Hepatocyte (in vitro differentiated cells): ENCODE results near the gene DSTYK. TPM values are rescaled to one million over a fixed set of nuclear protein-coding genes. Genes with fewer than 3 reads are reported as not detected.

Experiments used
- DNase-seq: peaks from one replicate; pipeline ENCODE4 v3.0.0-alpha.2; 2016; ENCODE audit warnings: low spot score
- H2AFZ ChIP-seq: fragments of 200-600 bp; sonication (generic); 2 replicates; pipeline ENCODE4 v1.6.0; 2016; ENCODE audit warnings: antibody characterized with exemption, mild to moderate bottlenecking
- H3K27ac ChIP-seq: fragments of 200-600 bp; sonication (generic); 2 replicates; pipeline ENCODE4 v1.5.1; 2016; ENCODE audit warnings: mild to moderate bottlenecking
- H3K27me3 ChIP-seq: fragments of 200-600 bp; sonication (generic); 2 replicates; pipeline ENCODE4 v1.6.1; 2016
- H3K36me3 ChIP-seq: fragments of 200-600 bp; sonication (generic); replicated peaks from 2 replicates; pipeline ENCODE4 v1.5.1; 2016; ENCODE audit warnings: low read depth; ENCODE audit not compliant: insufficient read depth
- H3K4me1 ChIP-seq: fragments of 200-600 bp; sonication (generic); 2 replicates; pipeline ENCODE4 v1.5.1; 2016; ENCODE audit warnings: mild to moderate bottlenecking, moderate library complexity; ENCODE audit not compliant: insufficient read depth
- H3K4me2 ChIP-seq: fragments of 200-600 bp; sonication (generic); 2 replicates; pipeline ENCODE4 v1.6.0; 2016
- H3K4me3 ChIP-seq: fragments of 200-600 bp; sonication (generic); 2 replicates; pipeline ENCODE4 v1.5.1; 2016; ENCODE audit warnings: mild to moderate bottlenecking
- H3K79me2 ChIP-seq: fragments of 200-600 bp; sonication (generic); 2 replicates; pipeline ENCODE4 v1.6.0; 2017; ENCODE audit warnings: mild to moderate bottlenecking
- H3K9me2 ChIP-seq: fragments of 200-600 bp; sonication (generic); replicated peaks from 2 replicates; pipeline ENCODE4 v1.6.0; 2017; ENCODE audit warnings: mild to moderate bottlenecking; ENCODE audit not compliant: insufficient read depth
- H3K9me3 ChIP-seq: fragments of 200-600 bp; sonication (generic); 2 replicates; pipeline ENCODE4 v1.5.1; 2016; ENCODE audit warnings: low read depth, mild to moderate bottlenecking
- H4K20me1 ChIP-seq: fragments of 200-600 bp; sonication (generic); 2 replicates; pipeline ENCODE4 v1.6.0; 2016; ENCODE audit warnings: mild to moderate bottlenecking; ENCODE audit not compliant: insufficient read depth, poor library complexity, severe bottlenecking
- EZH2 ChIP-seq: fragments of 200-600 bp; sonication (generic); IDR thresholded peaks from 2 replicates; pipeline ENCODE4 v1.6.1; 2016; ENCODE audit warnings: antibody characterized with exemption, mild to moderate bottlenecking, borderline replicate concordance
- EZH2phosphoT487 ChIP-seq: fragments of 200-600 bp; sonication (generic); IDR thresholded peaks from one replicate; pipeline ENCODE4 v1.6.1; 2018; ENCODE audit warnings: antibody characterized with exemption, mild to moderate bottlenecking, low read depth, moderate library complexity; ENCODE audit not compliant: unreplicated experiment, severe bottlenecking
- WGBS: methylation state at CpG from one replicate; pipeline ENCODE4 v1.1.6; 2016; ENCODE audit warnings: low lambda C conversion rate; ENCODE audit errors: missing lambda C conversion rate; 5-methylcytosine and 5-hydroxymethylcytosine counted together
- polyA plus RNA-seq: library from polyadenylated mRNA; unstranded; fragments of >200 nt; fragmentation: Nextera tagmentation; extraction: Ambion mirVana; gene quantifications from 2 replicates; pipeline ENCODE4 v1.2.1, GENCODE V29; 2016
- total RNA-seq: library from RNA; depleted of rRNA; stranded (reverse); fragments of >200 nt; gene quantifications from 2 replicates; pipeline ENCODE4 v1.2.3, GENCODE V29; 2014
- TF ChIP-seq, protein P1 (sequence below): fragments of 200-600 bp; sonication (generic); IDR thresholded peaks from 2 replicates; pipeline ENCODE4 v1.5.1; 2016; ENCODE audit warnings: antibody characterized with exemption, mild to moderate bottlenecking; ENCODE audit not compliant: poor library complexity

The DSTYK gene
- total and polyA plus RNA-seq, 2 experiments from 2014 or later, result 7.7 to 11.0 TPM

GRCh38 chr1:205127646-205128045 lies 83.9 kb downstream of the DSTYK start:
- no peak for DNase-seq
- no peak for TF ChIP-seq EZH2phosphoT487
- TF ChIP-seq, protein P1, sequence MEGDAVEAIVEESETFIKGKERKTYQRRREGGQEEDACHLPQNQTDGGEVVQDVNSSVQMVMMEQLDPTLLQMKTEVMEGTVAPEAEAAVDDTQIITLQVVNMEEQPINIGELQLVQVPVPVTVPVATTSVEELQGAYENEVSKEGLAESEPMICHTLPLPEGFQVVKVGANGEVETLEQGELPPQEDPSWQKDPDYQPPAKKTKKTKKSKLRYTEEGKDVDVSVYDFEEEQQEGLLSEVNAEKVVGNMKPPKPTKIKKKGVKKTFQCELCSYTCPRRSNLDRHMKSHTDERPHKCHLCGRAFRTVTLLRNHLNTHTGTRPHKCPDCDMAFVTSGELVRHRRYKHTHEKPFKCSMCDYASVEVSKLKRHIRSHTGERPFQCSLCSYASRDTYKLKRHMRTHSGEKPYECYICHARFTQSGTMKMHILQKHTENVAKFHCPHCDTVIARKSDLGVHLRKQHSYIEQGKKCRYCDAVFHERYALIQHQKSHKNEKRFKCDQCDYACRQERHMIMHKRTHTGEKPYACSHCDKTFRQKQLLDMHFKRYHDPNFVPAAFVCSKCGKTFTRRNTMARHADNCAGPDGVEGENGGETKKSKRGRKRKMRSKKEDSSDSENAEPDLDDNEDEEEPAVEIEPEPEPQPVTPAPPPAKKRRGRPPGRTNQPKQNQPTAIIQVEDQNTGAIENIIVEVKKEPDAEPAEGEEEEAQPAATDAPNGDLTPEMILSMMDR, result no peak
- Histone ChIP-seq H3K9me2 (no peaks in the 10 kb centered on the region), H3K4me1 (peaks cover 4% of the 10 kb centered on the region), H3K79me2 (no peaks in the 10 kb centered on the region), H4K20me1 (no peaks in the 10 kb centered on the region), H3K27me3 (no peaks in the 10 kb centered on the region), H2AFZ (no peak overlapping the region), H3K4me2 (no peak overlapping the region), H3K27ac (no peak overlapping the region), H3K4me3 (no peak overlapping the region), H3K36me3 (no peaks in the 10 kb centered on the region), H3K9me3 (no peaks in the 10 kb centered on the region)
- WGBS, result 90% methylated on average over 3 of the region's 3 CpGs

DNA sequence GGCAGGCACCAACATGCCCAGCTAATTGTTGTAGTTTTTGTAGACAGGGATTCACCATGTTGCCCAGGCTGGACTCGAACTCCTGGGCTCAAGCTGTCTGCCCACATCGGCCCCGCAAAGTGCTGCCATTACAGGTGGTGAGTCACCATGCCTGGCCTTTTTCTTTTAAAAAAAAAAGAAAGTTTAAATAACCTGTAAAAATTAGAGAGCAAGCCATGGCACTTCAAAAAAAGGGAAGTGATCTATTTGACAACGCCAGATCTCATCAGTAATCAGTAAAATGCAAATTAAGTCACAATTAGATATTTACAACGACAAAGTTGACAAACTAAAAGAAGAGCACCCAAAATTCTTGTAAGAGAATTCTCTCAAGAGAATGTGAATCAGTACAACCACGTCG lies 86.8 kb downstream of the DSTYK start:
- no peaks in the 10 kb centered on the region for H3K9me3 ChIP-seq
- no peak overlapping the region for H3K27ac ChIP-seq
- no peak overlapping the region for H3K4me2 ChIP-seq
- no peak for DNase-seq
- H3K27me3 ChIP-seq, result no peaks in the 10 kb centered on the region
- H3K4me3 ChIP-seq, result no peak overlapping the region
- no peaks in the 10 kb centered on the region for H3K9me2 ChIP-seq
- H2AFZ ChIP-seq, result no peak overlapping the region
- WGBS, result 86% methylated on average over 7 of the region's 7 CpGs
- H3K36me3 ChIP-seq, result no peaks in the 10 kb centered on the region
- H3K4me1 ChIP-seq, result peaks cover 15% of the 10 kb centered on the region
- H3K79me2 ChIP-seq, result peaks cover 19% of the 10 kb centered on the region
- no peak for TF ChIP-seq EZH2
- H4K20me1 ChIP-seq, result no peaks in the 10 kb centered on the region

GRCh38 chr1:205122489-205122882 lies 89.0 kb downstream of the DSTYK start:
- peaks cover 15% of the 10 kb centered on the region for H3K4me1 ChIP-seq
- peak overlapping the region; percentile 80 for H2AFZ ChIP-seq
- peaks cover 39% of the 10 kb centered on the region for H3K79me2 ChIP-seq
- H4K20me1 ChIP-seq, result no peaks in the 10 kb centered on the region
- no peaks in the 10 kb centered on the region for H3K36me3 ChIP-seq
- no peak for DNase-seq
- 51% methylated on average over 9 of the region's 9 CpGs for WGBS
- peak overlapping the region; percentile 87 for H3K27ac ChIP-seq
- no peaks in the 10 kb centered on the region for H3K9me3 ChIP-seq
- TF ChIP-seq EZH2 (no peak), EZH2phosphoT487 (no peak)
- TF ChIP-seq, protein P1, result no peak
- peak overlapping the region; percentile 94 for H3K4me2 ChIP-seq
- no peaks in the 10 kb centered on the region for H3K27me3 ChIP-seq
- no peaks in the 10 kb centered on the region for H3K9me2 ChIP-seq
- peak overlapping the region; percentile 33 for H3K4me3 ChIP-seq

- peaks cover 15% of the 10 kb centered on the region for H3K4me1 ChIP-seq
- 1% methylated on average over 46 of the region's 46 CpGs for WGBS
Measured at GRCh38 chr1:205121660-205122488, 89.6 kb downstream of the DSTYK start, which contains the start of gene RBBP5. Gene RBBP5 (minus strand): TSS chr1:205121978. CDS start chr1:205121873, 105 bp downstream.

More at GRCh38 chr1:205121660-205122488, 89.6 kb downstream of the DSTYK start, which contains the start of gene RBBP5:
- Histone ChIP-seq H3K9me2 (no peaks in the 10 kb centered on the region), H4K20me1 (no peaks in the 10 kb centered on the region), H3K9me3 (no peaks in the 10 kb centered on the region), H3K27ac (peak within 1 kb of the TSS; percentile 87), H3K27me3 (no peaks in the 10 kb centered on the region), H3K36me3 (no peaks in the 10 kb centered on the region), H2AFZ (peak within 1 kb of the TSS; percentile 80), H3K79me2 (peaks cover 40% of the 10 kb centered on the region), H3K4me2 (peak within 1 kb of the TSS; percentile 94), H3K4me3 (peak within 1 kb of the TSS; percentile 40)
- DNase-seq, result peak; percentile 96
- TF ChIP-seq EZH2phosphoT487, result no peak
- TF ChIP-seq EZH2, result no peak
- TF ChIP-seq, protein P1, result peak; percentile 79
